Gastroesophageal sphincter (tissue), 3 donors: ENCODE measurements around the gene KCNE1.
"Not testable (repeated sequence)": the region's sequence is repeated elsewhere in the genome, so short reads cannot be mapped to it uniquely, and the experiment has no call there.

Experiments
- EP300 ChIP-seq: sonication (generic); formaldehyde crosslinking; IDR thresholded peaks from one replicate; pipeline ENCODE4 v1.6.1; 2017; ENCODE audit warnings: antibody characterized with exemption, mild to moderate bottlenecking
- POLR2A ChIP-seq, 2 donors: fragments of 450-650 bp; IDR thresholded peaks; one replicate each; pipeline ENCODE4 v1.6.1; 2017; ENCODE audit warnings: antibody characterized with exemption in 2 of 2, mild to moderate bottlenecking in 2 of 2, moderate library complexity in 1 of 2
- POLR2AphosphoS5 ChIP-seq: sonication (generic); formaldehyde crosslinking; IDR thresholded peaks from one replicate; pipeline ENCODE4 v1.6.1; 2017; ENCODE audit warnings: antibody characterized with exemption
- TF ChIP-seq, protein P1 (sequence below), 4 experiments: fragments of 200-600 bp in 2 of 4; fragments of 450-650 bp in 2 of 4; sonication (generic) in 1 of 4; IDR thresholded peaks; one replicate each; pipeline ENCODE4 v1.5.1; 2017 to 2019; ENCODE audit warnings: antibody characterized with exemption in 4 of 4, mild to moderate bottlenecking in 2 of 4, moderate library complexity in 2 of 4

DNA sequence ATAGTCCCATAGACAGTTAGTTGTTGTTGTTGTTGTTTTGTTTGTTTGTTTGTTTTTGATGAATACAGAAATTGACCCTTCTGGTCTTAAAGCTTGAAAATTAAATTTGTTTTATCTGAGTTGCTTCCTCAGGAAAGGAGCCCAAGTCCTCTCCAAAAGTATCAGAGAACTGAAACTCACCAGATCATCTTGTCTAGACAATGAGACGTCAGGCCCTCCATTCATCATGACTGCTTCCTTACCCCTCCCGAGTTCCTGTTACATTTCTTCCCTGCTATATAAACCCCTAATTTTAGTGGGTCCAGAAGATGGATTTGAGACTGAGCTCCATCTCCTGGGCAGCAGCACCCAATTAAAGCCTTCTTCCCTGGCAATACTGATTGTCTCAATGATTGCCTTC is 105.3 kb downstream of the KCNE1 start:
- TF ChIP-seq, protein P1, sequence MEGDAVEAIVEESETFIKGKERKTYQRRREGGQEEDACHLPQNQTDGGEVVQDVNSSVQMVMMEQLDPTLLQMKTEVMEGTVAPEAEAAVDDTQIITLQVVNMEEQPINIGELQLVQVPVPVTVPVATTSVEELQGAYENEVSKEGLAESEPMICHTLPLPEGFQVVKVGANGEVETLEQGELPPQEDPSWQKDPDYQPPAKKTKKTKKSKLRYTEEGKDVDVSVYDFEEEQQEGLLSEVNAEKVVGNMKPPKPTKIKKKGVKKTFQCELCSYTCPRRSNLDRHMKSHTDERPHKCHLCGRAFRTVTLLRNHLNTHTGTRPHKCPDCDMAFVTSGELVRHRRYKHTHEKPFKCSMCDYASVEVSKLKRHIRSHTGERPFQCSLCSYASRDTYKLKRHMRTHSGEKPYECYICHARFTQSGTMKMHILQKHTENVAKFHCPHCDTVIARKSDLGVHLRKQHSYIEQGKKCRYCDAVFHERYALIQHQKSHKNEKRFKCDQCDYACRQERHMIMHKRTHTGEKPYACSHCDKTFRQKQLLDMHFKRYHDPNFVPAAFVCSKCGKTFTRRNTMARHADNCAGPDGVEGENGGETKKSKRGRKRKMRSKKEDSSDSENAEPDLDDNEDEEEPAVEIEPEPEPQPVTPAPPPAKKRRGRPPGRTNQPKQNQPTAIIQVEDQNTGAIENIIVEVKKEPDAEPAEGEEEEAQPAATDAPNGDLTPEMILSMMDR (IDR thresholded peaks at IDR 0.05): not testable (repeated sequence)
- TF ChIP-seq EP300; POLR2AphosphoS5; POLR2A (IDR thresholded peaks at IDR 0.05): not testable (repeated sequence)
